HepG2 (cell line): Measurements from ENCODE around the gene ISOC2. TPM values are rescaled to one million over a fixed set of nuclear protein-coding genes. Genes with fewer than 3 reads are reported as not detected.

Experiments
- DMAP1 ChIP-seq: IDR thresholded peaks from 2 replicates; pipeline ENCODE4 v1.6.1; 2016
- E2F2 ChIP-seq: sonication (generic); formaldehyde crosslinking; IDR thresholded peaks from 2 replicates; pipeline ENCODE4 v1.4.0; 2020; ENCODE audit warnings: missing genetic modification reagents, borderline replicate concordance
- RBM22 ChIP-seq: fragments of 200-400 bp; formaldehyde crosslinking; optimal IDR thresholded peaks from 2 replicates; pipeline ENCODE3; 2017; ENCODE audit warnings: mild to moderate bottlenecking, low read length, moderate library complexity
- TSC22D2 ChIP-seq: sonication (generic); formaldehyde crosslinking; IDR thresholded peaks from 2 replicates; pipeline ENCODE4 v1.5.1; 2020; ENCODE audit warnings: missing genetic modification reagents, mild to moderate bottlenecking, borderline replicate concordance
- YEATS4 ChIP-seq: sonication (generic); formaldehyde crosslinking; IDR thresholded peaks from 2 replicates; pipeline ENCODE4 v1.4.0; 2020; ENCODE audit warnings: missing genetic modification reagents, borderline replicate concordance
- ZFP37 ChIP-seq: sonication (generic); formaldehyde crosslinking; IDR thresholded peaks from 2 replicates; pipeline ENCODE4 v1.4.0; 2020; ENCODE audit warnings: missing genetic modification reagents, borderline replicate concordance
- ZKSCAN5 ChIP-seq: sonication (generic); formaldehyde crosslinking; IDR thresholded peaks from 2 replicates; pipeline ENCODE4 v1.5.1; 2020; ENCODE audit warnings: mild to moderate bottlenecking, missing genetic modification reagents
- ZNF318 ChIP-seq: sonication (generic); formaldehyde crosslinking; IDR thresholded peaks from 2 replicates; pipeline ENCODE4 v1.4.0; 2020; ENCODE audit warnings: mild to moderate bottlenecking, missing genetic modification reagents
- ZNF333 ChIP-seq: sonication (generic); formaldehyde crosslinking; IDR thresholded peaks from 2 replicates; pipeline ENCODE4 v1.4.0; 2020; ENCODE audit warnings: mild to moderate bottlenecking, missing genetic modification reagents, borderline replicate concordance
- polyA plus RNA-seq, 8 experiments: library from polyadenylated mRNA; depleted of rRNA in 3 of 8; stranded (reverse) in 7 of 8; unstranded in 1 of 8; fragments of >200 nt; fragmentation: Illumina TruSeq in 4 of 8; extraction: Trizol in 4 of 8; gene quantifications; 2 replicates each; pipeline versions ENCODE4 v1.2.1 to v1.2.3, GENCODE V29; 2011 to 2016; ENCODE audit warnings: low read depth in 4 of 8, missing spikeins in 1 of 8, mixed read lengths in 1 of 8; ENCODE audit not compliant: insufficient read depth in 1 of 8
- total RNA-seq, 5 experiments: library from RNA; depleted of rRNA; stranded (reverse); fragments of >200 nt; fragmentation: Illumina TruSeq; extraction: Trizol; gene quantifications; 2 replicates each; pipeline ENCODE4 v1.2.3, GENCODE V29; 2016; ENCODE audit warnings: low read depth in 1 of 5
- TF ChIP-seq, protein P1 (sequence below): IDR thresholded peaks from 2 replicates; pipeline ENCODE4 v1.6.1; 2016; ENCODE audit warnings: control low read depth
- TF ChIP-seq, protein P2 (sequence below): sonication (generic); formaldehyde crosslinking; IDR thresholded peaks from 2 replicates; pipeline ENCODE4 v1.8.0; 2022; ENCODE audit warnings: missing genetic modification reagents, mild to moderate bottlenecking, moderate library complexity, borderline replicate concordance
- TF ChIP-seq, protein P3 (sequence below): sonication (generic); formaldehyde crosslinking; IDR thresholded peaks from 2 replicates; pipeline ENCODE4 v1.4.0; 2020; ENCODE audit warnings: mild to moderate bottlenecking, missing genetic modification reagents
- TF ChIP-seq, protein P4 (sequence below): IDR thresholded peaks from 2 replicates; pipeline ENCODE4 v1.6.1; 2016; ENCODE audit warnings: missing compliant biosample characterization, missing genetic modification reagents, borderline replicate concordance

Gene ISOC2
- total and polyA plus RNA-seq, 2 of the 13 experiments (the other 11 are each of a cell fraction or from before 2014, with no cell fraction given), result 76.8 to 105 TPM

DNA sequence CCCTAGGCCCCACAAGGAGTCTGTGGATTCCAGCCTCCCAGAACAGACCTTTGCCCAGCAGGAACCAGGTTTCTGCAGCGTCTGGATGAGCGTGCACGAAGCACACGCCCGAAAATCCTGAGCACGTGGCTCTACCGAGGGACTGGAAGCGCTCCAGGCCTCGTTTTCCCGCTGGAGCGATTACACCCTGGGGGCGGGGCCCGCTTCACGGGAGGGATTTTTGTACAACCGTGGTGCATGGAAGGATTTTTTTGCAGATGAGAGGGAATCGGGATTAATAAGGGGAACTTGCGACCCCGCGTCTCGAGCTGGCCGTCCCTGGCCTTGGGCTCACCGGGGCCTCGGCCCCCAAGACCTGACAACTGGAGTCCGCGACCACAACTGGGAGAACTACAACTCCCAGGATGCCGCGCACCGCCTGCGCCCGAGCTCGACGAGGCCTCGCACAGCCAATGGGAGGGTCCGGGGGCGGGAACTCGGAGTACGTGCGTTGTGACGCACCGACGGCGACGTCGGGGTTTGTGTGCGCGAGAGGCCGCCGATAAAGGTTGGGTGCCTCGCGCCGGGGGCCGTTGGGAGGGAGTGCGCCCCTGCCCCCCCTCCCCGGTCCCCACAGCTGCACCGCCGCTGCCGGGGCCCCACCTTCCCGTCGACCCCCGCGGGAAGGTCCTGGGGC, 14.8 kb upstream of the ISOC2 start, which contains the start of gene ZNF628 (continued):
- TF ChIP-seq ZNF318 (CRISPR knock-in tag) (peak; percentile 89; the same call in 1 of the 2 replicates), TSC22D2 (CRISPR knock-in tag) (peak; percentile 86; the same call in 1 of the 2 replicates), YEATS4 (CRISPR knock-in tag) (peak; percentile 87), ZFP37 (CRISPR knock-in tag) (no peak), E2F2 (peak; percentile 86; the same call in 1 of the 2 replicates), RBM22 (no peak), DMAP1 (CRISPR knock-in tag) (peak; percentile 92), ZKSCAN5 (CRISPR knock-in tag) (no peak), ZNF333 (peak; percentile 53; the same call in 1 of the 2 replicates)
- TF ChIP-seq, protein P1, sequence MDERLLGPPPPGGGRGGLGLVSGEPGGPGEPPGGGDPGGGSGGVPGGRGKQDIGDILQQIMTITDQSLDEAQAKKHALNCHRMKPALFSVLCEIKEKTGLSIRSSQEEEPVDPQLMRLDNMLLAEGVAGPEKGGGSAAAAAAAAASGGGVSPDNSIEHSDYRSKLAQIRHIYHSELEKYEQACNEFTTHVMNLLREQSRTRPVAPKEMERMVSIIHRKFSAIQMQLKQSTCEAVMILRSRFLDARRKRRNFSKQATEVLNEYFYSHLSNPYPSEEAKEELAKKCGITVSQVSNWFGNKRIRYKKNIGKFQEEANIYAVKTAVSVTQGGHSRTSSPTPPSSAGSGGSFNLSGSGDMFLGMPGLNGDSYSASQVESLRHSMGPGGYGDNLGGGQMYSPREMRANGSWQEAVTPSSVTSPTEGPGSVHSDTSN, result no peak
- TF ChIP-seq, protein P2, sequence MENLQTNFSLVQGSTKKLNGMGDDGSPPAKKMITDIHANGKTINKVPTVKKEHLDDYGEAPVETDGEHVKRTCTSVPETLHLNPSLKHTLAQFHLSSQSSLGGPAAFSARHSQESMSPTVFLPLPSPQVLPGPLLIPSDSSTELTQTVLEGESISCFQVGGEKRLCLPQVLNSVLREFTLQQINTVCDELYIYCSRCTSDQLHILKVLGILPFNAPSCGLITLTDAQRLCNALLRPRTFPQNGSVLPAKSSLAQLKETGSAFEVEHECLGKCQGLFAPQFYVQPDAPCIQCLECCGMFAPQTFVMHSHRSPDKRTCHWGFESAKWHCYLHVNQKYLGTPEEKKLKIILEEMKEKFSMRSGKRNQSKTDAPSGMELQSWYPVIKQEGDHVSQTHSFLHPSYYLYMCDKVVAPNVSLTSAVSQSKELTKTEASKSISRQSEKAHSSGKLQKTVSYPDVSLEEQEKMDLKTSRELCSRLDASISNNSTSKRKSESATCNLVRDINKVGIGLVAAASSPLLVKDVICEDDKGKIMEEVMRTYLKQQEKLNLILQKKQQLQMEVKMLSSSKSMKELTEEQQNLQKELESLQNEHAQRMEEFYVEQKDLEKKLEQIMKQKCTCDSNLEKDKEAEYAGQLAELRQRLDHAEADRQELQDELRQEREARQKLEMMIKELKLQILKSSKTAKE (CRISPR knock-in tag), result no peak
- TF ChIP-seq, protein P3, sequence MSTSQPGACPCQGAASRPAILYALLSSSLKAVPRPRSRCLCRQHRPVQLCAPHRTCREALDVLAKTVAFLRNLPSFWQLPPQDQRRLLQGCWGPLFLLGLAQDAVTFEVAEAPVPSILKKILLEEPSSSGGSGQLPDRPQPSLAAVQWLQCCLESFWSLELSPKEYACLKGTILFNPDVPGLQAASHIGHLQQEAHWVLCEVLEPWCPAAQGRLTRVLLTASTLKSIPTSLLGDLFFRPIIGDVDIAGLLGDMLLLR (CRISPR knock-in tag), result peak; percentile 92
- TF ChIP-seq, protein P4, sequence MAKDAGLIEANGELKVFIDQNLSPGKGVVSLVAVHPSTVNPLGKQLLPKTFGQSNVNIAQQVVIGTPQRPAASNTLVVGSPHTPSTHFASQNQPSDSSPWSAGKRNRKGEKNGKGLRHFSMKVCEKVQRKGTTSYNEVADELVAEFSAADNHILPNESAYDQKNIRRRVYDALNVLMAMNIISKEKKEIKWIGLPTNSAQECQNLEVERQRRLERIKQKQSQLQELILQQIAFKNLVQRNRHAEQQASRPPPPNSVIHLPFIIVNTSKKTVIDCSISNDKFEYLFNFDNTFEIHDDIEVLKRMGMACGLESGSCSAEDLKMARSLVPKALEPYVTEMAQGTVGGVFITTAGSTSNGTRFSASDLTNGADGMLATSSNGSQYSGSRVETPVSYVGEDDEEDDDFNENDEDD (CRISPR knock-in tag), result peak; percentile 94
